HAP-1 (cell line): Measurements from ENCODE around the gene NECAB2.

Experiments used
- DNase-seq, 2 experiments: peaks; one replicate each; pipeline ENCODE4 v3.0.0-alpha.2; 2016 to 2020; ENCODE audit warnings: low spot score in 2 of 2
- H3K27me3 ChIP-seq: fragments of 250-450 bp; sonication (Bioruptor Pico); 2 replicates; pipeline ENCODE4 v1.5.1; 2020; ENCODE audit warnings: low read depth, mild to moderate bottlenecking, moderate library complexity
- H3K36me3 ChIP-seq: fragments of 250-450 bp; sonication (Bioruptor Pico); replicated peaks from 2 replicates; pipeline ENCODE4 v1.5.1; 2020; ENCODE audit warnings: mild to moderate bottlenecking
- H3K4me1 ChIP-seq: fragments of 250-450 bp; sonication (Bioruptor Pico); 2 replicates; pipeline ENCODE4 v1.5.1; 2020; ENCODE audit warnings: mild to moderate bottlenecking
- H3K4me3 ChIP-seq: fragments of 250-450 bp; sonication (Bioruptor Pico); 2 replicates; pipeline ENCODE4 v1.5.1; 2020; ENCODE audit warnings: mild to moderate bottlenecking, moderate library complexity
- H3K9me3 ChIP-seq: fragments of 250-450 bp; sonication (Bioruptor Pico); 2 replicates; pipeline ENCODE4 v1.5.1; 2020; ENCODE audit warnings: mild to moderate bottlenecking, moderate library complexity
- in situ Hi-C: fragments of 300-500 bp; cut with MboI; formaldehyde crosslinking; loops from 3 replicates; pipeline ENCODE4 v1.14.3; 2020; ENCODE audit warnings: low sequenced_read_pairs, inconsistent platforms, mixed read lengths

The NECAB2 gene

DNA sequence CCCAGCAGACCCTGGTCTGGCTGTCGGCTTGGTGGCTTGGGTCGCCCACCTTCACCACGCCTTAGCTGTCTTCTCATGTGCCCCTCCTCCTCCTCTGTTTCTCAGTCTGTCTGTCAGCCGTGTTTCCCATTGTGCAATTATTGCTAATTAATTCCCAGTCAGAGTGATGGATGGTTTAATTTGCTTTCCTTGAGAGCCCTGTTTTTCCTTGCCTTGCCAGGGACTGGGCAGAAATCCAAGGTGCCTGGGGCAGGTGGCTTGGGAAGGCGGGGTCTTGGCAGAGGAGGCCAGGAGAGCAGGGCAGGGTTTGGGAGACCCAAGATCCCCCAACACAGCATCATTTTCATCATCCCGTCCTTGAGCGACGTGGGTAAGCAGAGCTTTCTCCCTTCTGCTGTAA is 21.3 kb downstream of the NECAB2 start:
- no peaks in the 10 kb centered on the region for H3K9me3 ChIP-seq
- H3K27me3 ChIP-seq, result no peaks in the 10 kb centered on the region

DNA sequence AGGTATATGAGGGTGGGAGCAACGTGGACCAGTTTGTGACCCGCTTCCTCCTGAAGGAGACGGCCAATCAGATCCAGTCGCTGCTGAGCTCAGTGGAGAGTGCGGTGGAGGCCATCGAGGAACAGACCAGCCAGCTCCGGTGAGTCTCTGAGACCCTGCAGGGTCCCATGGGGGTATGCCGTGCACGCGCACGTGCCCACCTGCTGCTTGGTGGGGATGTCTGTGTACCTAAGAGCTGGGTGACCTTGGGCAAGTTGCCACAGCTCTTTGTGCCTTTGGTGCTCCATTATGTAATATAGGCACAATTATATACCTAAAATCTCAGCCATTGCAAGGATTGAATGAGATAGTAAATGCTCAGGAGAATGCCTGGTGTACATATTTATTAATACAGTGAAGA is 22.4 kb downstream of the NECAB2 start:
- no peaks in the 10 kb centered on the region for H3K36me3 ChIP-seq
- peaks cover 17% of the 10 kb centered on the region for H3K4me1 ChIP-seq
- no peaks in the 10 kb centered on the region for H3K27me3 ChIP-seq
- no peaks in the 10 kb centered on the region for H3K9me3 ChIP-seq
- no peak overlapping the region for H3K4me3 ChIP-seq
- DNase-seq, result no peak
- in situ Hi-C loops, result no loop called here

More for the DNA sequence above, 21.3 kb downstream of the NECAB2 start:
- H3K4me1 ChIP-seq, result peaks cover 17% of the 10 kb centered on the region
- in situ Hi-C loops, result no loop called here
- H3K36me3 ChIP-seq, result no peaks in the 10 kb centered on the region
- no peak overlapping the region for H3K4me3 ChIP-seq
- peak in 1 of 2 experiments; percentile 36 for DNase-seq

DNA sequence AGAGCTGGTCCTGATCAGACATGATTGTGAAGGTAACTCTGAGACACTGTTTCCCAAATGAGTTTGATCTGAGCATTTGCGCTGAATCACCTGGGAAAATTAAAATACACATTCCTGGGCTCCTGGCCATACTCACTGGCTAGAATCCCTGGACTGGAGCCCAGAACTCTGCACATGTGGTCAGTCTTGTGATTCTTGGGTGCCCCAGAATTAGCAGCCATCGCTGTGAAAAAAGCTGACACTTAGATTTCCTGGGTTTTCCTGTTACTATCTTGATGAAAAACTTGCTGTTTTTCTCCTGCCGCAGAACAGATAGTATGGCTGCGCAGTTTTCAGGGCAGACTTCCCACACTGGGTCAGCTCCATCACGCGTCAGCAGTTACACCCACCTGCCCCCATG is 24.6 kb downstream of the NECAB2 start:
- DNase-seq, result no peak
- no peak overlapping the region for H3K4me3 ChIP-seq
- H3K9me3 ChIP-seq, result no peaks in the 10 kb centered on the region
- H3K27me3 ChIP-seq, result no peaks in the 10 kb centered on the region
- peaks cover 8% of the 10 kb centered on the region for H3K4me1 ChIP-seq
- no peaks in the 10 kb centered on the region for H3K36me3 ChIP-seq
- in situ Hi-C loops, result no loop called here

DNA sequence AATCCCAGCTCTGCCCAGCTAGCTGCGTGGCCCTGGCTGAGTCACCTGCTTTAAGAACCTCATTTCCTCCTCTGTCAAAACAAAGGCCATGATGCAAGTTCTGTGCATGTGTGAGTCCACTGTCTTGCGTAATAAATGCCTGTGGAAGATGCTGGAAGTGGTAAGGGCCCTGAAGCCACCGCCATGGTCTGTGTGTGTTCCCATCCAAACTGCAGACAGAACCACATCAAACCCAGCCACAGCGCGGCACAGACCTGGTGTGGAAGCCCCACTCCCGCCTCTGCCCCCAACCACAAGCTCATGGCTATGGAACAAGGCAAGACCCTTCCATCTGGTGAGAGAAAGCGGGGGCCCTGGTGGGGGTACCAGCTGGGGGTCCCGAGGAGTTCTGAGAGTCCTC is 26.0 kb downstream of the NECAB2 start:
- no peaks in the 10 kb centered on the region for H3K9me3 ChIP-seq
- H3K36me3 ChIP-seq, result no peaks in the 10 kb centered on the region
- no peak overlapping the region for H3K4me3 ChIP-seq
- in situ Hi-C loops, result no loop called here
- peaks cover 5% of the 10 kb centered on the region for H3K4me1 ChIP-seq
- H3K27me3 ChIP-seq, result no peaks in the 10 kb centered on the region
- DNase-seq, result no peak

DNA sequence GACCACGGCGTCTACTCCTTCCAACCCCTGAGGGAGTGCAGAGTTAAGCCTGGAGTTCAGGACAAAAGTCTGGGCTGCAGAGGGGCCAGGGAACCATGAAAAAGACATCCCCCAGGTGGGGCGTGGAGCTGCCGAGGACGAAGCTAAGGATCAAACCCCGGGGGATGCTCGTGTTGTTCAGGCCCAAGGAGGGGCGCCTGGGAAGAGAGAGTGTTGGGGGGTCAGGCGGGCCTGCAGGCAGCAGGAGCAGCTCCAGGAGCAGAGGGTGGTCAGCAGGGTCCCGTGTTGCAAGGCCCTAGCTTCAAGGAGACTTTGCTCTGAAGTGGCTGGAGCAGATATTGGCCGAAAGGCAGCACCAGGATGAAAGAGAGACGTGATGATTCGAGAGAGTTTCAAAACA is 26.7 kb downstream of the NECAB2 start:
- Histone ChIP-seq H3K36me3 (no peaks in the 10 kb centered on the region), H3K4me1 (peaks cover 2% of the 10 kb centered on the region; the same call in 1 of the 2 replicates), H3K27me3 (no peaks in the 10 kb centered on the region), H3K9me3 (no peaks in the 10 kb centered on the region), H3K4me3 (no peak overlapping the region)
- no peak for DNase-seq
- in situ Hi-C loops, result no loop called here

DNA sequence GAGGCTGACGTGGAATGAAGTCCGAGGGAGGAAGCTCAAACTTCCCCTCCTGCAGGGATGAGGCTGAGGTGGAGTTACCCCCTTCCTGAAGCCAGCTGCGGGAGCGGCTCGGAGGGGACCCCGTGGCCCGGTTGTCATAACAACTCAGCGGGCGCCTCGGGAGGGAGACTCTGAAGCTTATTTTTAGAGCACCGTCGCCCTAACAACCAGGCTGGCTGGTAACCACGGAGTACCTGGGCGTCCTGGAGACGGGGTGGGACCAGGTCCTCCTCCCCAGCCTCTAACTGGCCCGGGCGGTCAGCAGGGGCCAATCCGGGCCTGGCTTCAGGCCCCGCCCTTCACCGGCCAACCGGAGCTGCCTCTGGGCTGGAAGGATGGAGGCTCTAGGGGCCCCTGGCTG is 27.7 kb downstream of the NECAB2 start:
- Histone ChIP-seq H3K9me3 (no peaks in the 10 kb centered on the region), H3K36me3 (no peaks in the 10 kb centered on the region), H3K27me3 (no peaks in the 10 kb centered on the region), H3K4me1 (no peaks in the 10 kb centered on the region), H3K4me3 (no peak overlapping the region)
- no peak for DNase-seq
- in situ Hi-C loops, result no loop called here

DNA sequence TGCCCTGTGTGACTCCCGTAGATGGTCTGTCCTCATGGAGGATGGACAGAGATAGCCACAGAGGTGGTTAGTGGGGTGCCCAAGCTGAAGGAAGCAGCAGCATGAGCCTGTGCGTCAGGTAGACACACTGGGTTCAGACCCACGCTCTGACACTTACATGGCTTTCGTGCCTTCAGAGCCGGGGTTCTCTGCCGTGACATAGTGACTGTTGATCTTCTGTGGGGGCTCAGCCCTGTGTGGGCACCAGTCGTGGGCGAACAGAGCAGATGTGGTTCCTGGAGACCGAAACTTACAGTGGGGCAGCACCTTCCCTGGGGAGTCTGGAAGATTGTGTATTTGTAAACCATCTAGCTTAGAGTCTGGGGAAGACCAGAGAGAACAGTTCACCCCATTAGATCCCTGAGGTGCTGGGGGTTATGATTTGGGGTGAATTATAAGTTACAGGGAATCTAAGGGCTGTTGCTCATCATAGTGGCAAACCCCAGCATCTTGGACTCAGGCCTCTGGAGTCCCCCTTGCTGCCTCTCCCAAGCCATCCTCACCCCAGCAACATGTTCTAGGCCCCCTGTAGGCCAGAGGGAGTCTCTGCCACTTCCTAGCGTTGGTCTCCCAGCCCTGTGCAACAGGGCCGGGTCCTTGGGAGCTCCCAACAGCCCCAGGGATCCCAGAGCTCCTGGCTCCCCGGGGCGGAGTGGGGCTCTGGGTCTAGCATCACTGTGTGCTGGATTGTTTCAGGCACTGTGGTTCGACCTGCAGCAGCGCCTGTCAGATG is 28.6 kb downstream of the NECAB2 start:
- DNase-seq, result peak in 1 of 2 experiments; percentile 27
- Histone ChIP-seq H3K4me1 (no peaks in the 10 kb centered on the region), H3K4me3 (no peak overlapping the region), H3K36me3 (no peaks in the 10 kb centered on the region), H3K27me3 (no peaks in the 10 kb centered on the region), H3K9me3 (no peaks in the 10 kb centered on the region)
- in situ Hi-C loops, result no loop called here

DNA sequence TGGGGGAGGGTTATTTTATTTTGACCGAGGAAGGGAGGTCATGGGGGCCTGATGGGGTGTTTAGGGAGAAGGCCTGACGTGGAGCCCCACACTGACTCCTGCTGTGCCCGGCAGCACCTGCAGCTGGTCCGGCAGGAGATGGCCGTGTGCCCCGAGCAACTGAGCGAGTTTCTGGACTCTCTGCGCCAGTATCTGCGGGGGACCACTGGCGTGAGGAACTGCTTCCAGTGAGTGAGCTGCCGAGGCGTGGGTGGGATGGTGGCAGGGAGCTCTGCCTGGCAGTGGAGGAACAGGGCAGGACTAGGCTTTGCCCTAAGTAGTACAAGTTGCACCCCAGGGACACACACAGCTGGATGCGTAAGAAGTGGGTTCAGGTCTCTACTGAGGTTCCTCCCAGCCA is 30.0 kb downstream of the NECAB2 start:
- Histone ChIP-seq H3K4me1 (no peaks in the 10 kb centered on the region), H3K9me3 (no peaks in the 10 kb centered on the region), H3K27me3 (no peaks in the 10 kb centered on the region), H3K4me3 (no peak overlapping the region), H3K36me3 (no peaks in the 10 kb centered on the region)
- in situ Hi-C loops, result no loop called here
- DNase-seq, result no peak

DNA sequence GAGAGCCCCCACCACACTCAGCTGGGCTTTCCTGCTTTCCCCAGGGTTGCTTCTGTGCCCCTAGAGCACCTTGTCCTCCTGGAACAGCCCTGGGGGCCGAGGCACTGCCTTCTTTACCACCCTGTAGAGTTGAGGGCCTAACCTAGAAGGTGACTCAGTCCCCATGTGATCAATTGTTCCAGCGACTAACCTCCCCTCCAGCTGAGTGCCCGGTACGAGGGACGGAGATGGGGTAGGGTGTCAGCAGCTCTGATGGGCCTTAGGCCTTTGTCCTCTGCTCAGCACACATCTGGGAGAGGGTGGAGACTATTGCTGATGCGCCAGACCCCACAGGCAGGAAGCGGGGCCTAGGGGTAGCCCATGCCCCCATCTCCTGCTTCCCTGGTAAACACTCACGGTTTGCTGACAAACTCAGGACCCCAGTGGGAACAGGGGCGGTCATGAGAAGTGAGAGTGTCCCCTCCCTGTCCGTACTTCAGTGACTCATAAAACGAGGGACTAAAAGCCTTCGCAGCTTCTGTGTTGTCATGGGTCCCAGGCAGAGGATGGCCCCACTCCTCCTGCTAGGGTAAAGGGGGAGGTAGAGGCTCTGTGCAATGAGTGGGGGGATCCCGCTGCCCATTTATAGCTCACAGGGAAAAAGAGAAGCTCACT is 33.1 kb downstream of the NECAB2 start:
- no peaks in the 10 kb centered on the region for H3K4me1 ChIP-seq
- peaks cover 3% of the 10 kb centered on the region; the same call in 1 of the 2 replicates for H3K27me3 ChIP-seq
- no peaks in the 10 kb centered on the region for H3K9me3 ChIP-seq
- DNase-seq, result no peak
- H3K36me3 ChIP-seq, result no peaks in the 10 kb centered on the region
- in situ Hi-C loops, result no loop called here
- H3K4me3 ChIP-seq, result no peak overlapping the region

DNA sequence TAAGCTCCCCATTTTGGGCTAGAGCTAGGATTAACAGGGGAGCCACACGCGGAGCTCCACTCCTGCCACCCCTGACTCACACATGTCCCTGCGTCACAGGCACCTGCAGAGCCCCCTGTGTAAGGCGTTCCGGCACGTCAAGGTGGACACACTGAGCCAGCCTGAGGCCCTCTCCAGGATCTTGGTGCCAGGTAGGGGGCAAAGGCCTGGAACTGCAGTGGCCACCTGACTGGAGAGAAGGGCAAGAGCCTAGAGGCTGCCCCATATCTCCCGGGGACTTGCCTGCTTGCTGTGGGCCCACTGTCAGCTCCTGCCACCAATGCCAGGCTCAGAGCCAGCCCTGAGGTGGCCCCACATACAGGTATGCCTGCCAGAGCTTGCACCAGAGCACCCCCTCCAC is 33.7 kb downstream of the NECAB2 start:
- H3K9me3 ChIP-seq, result no peaks in the 10 kb centered on the region
- no peak overlapping the region for H3K4me3 ChIP-seq
- in situ Hi-C loops, result no loop called here
- no peaks in the 10 kb centered on the region for H3K4me1 ChIP-seq
- no peak for DNase-seq
- H3K36me3 ChIP-seq, result no peaks in the 10 kb centered on the region
- peaks cover 3% of the 10 kb centered on the region; the same call in 1 of the 2 replicates for H3K27me3 ChIP-seq

DNA sequence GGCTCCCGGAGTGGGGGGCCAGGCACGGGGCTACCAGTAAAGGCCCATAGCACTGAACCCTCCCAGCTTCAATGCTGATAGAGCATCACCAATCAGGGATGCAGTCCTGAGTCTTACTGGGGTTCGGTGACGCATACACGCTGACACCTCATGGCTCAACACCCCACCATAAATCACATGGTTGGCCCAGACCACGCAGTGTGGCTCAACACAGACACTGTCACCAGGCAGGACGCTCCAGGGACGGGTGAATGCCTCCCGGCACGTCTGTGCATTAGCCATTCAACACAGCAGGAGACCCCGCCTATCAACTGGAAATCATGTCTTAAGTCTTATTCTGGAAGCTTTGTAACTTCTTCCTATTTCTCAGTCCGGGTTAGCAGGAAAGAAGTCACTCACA is 35.0 kb downstream of the NECAB2 start:
- no peak for DNase-seq
- peaks cover 3% of the 10 kb centered on the region; the same call in 1 of the 2 replicates for H3K27me3 ChIP-seq
- no peak overlapping the region for H3K4me3 ChIP-seq
- in situ Hi-C loops, result no loop called here
- no peaks in the 10 kb centered on the region for H3K36me3 ChIP-seq
- H3K4me1 ChIP-seq, result no peaks in the 10 kb centered on the region
- H3K9me3 ChIP-seq, result no peaks in the 10 kb centered on the region

DNA sequence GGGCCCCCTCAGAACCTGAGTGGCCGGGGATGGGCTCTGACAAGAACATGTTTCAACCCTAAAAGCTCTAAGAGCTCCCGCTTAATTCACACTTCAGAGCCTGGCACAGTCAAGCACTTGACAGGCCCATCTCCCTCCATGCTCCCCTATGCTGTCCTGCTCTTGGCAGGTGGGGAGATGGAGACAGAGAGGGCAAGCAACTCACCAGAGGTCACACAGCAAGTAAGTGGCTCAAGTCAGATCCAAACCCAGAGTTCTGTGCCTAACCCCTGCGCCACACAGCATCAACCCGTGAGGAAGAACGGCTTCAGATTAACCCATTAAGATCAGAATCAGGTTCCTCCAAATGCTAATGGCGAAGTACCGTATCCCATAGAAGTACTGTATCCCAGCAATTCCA is 36.4 kb downstream of the NECAB2 start:
- H3K27me3 ChIP-seq, result peaks cover 3% of the 10 kb centered on the region; the same call in 1 of the 2 replicates
- H3K9me3 ChIP-seq, result no peaks in the 10 kb centered on the region
- in situ Hi-C loops, result no loop called here
- no peak for DNase-seq
- H3K4me3 ChIP-seq, result no peak overlapping the region
- H3K4me1 ChIP-seq, result no peaks in the 10 kb centered on the region
- no peaks in the 10 kb centered on the region for H3K36me3 ChIP-seq

DNA sequence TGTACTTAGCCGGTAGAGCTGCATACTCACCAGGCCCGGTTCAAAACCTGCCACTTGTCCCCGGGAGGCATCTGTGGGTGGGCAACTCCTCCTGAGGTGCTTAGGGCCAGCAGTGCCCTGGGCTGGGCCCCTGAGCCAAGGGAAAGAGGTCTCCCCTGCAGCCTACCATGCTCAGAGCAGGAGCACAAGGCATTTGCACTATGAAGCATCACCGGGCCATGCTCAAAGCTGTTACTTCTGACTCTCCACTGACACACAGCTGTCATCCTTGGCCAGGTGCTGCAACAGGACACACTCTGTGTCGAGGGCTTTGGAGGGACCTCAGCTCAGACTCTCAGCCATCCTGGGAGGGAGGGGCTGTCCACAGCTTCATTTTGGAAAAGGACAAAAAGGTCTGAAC is 37.3 kb downstream of the NECAB2 start:
- H3K9me3 ChIP-seq, result no peaks in the 10 kb centered on the region
- no peak for DNase-seq
- H3K27me3 ChIP-seq, result peaks cover 3% of the 10 kb centered on the region; the same call in 1 of the 2 replicates
- no peaks in the 10 kb centered on the region for H3K36me3 ChIP-seq
- H3K4me3 ChIP-seq, result no peak overlapping the region
- in situ Hi-C loops, result no loop called here
- H3K4me1 ChIP-seq, result no peaks in the 10 kb centered on the region

DNA sequence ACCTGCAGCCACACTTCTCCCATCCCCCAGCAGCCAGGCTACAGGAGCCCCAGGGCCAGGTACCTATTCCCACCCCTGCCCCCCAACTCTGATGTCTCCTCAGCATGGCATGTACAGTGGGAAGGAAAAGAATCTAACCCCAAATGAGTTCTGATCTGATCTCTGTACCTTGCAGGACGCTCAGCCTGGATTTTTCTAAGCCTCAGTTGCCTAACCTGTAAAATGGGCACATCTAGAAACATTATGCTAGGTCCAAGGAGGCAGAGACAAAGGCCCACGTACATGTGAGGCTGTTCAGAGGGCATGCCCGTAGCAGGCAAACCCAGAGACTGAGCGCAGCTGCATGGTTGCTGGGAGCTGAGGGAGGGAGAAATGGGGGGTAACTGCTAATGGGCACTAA is 39.5 kb downstream of the NECAB2 start:
- no peaks in the 10 kb centered on the region for H3K4me1 ChIP-seq
- peaks cover 3% of the 10 kb centered on the region; the same call in 1 of the 2 replicates for H3K27me3 ChIP-seq
- no peak for DNase-seq
- no peak overlapping the region for H3K4me3 ChIP-seq
- H3K36me3 ChIP-seq, result no peaks in the 10 kb centered on the region
- in situ Hi-C loops, result no loop called here
- H3K9me3 ChIP-seq, result no peaks in the 10 kb centered on the region
